Measurements from ENCODE around the gene ARID3A. TPM values are rescaled to one million over a fixed set of nuclear protein-coding genes. Genes with fewer than 3 reads are reported as not detected.

ARID3A gene
- total RNA-seq, 1 donor from 2014 or later, result 106 TPM

GRCh38 chr19:943551-944170, 17.8 kb downstream of the ARID3A start:
- no peaks in the 10 kb centered on the region for H3K9me3 ChIP-seq (ENCODE audit: insufficient read depth, low read depth, low read length)
- peaks cover 4% of the 10 kb centered on the region for H3K4me1 Mint-ChIP-seq (ENCODE audit: low read depth, unreplicated experiment)
- H3K36me3 Mint-ChIP-seq (ENCODE audit: low read depth, unreplicated experiment), result peaks cover 22% of the 10 kb centered on the region
- no peak overlapping the region for H3K4me3 Mint-ChIP-seq (ENCODE audit: unreplicated experiment)
- H3K79me2 ChIP-seq (ENCODE audit: insufficient read depth, low read length), result peaks cover 80% of the 10 kb centered on the region
- H3K4me3 ChIP-seq (ENCODE audit: insufficient read depth, low read depth, low read length), result no peak overlapping the region
- no peaks in the 10 kb centered on the region for H3K36me3 ChIP-seq (ENCODE audit: insufficient read depth, low read length)
- no peak overlapping the region for H2AFZ ChIP-seq (ENCODE audit: low read depth, low read length)
- no peaks in the 10 kb centered on the region for H3K9me3 Mint-ChIP-seq (ENCODE audit: unreplicated experiment)
- H3K27me3 Mint-ChIP-seq (ENCODE audit: low read depth, unreplicated experiment), result no peaks in the 10 kb centered on the region
- no peak overlapping the region for H3K27ac ChIP-seq (ENCODE audit: low read depth, low read length)
- H3K4me2 ChIP-seq (ENCODE audit: low read length), result no peak overlapping the region
- no peaks in the 10 kb centered on the region for H3K27me3 ChIP-seq (ENCODE audit: insufficient read depth, low read length)
- no peak overlapping the region for H3K27ac Mint-ChIP-seq (ENCODE audit: unreplicated experiment)
- DNase-seq (ENCODE audit: low read depth), result no peak
- H4K20me1 ChIP-seq (ENCODE audit: insufficient read depth, low read length), result peaks cover 80% of the 10 kb centered on the region
- FAIRE-seq, result no peak
- TF ChIP-seq EZH2 (IDR thresholded peaks at IDR 0.05; ENCODE audit: insufficient read depth, low read length) (no peak), CTCF (IDR thresholded peaks at IDR 0.05; ENCODE audit: insufficient read depth, low read depth, low read length) (no peak)
- peaks cover 17% of the 10 kb centered on the region for H3K4me1 ChIP-seq (ENCODE audit: insufficient read depth, low read length)
- no peak overlapping the region for H3K9ac ChIP-seq (ENCODE audit: low read length)

DNA sequence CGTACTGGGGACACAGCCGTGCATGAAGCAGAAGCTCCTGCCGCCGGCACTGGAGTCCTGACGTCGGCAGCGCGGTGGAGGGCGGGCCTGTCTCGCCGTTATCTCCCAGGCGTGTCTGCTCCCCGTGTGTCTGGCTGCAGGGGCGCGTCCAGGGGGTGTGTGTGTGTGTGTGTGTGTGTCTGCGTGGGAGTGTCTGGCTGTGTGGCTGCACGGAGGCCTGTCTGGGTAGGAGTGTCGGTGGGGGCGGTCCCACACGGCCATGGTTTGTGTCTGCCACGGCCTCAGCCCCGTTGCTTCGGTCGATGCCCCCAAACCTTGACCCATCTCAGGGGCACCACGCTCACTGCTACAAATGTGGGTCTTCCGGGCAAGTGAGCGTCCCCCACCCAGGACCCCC, 18.3 kb downstream of the ARID3A start:
- Histone ChIP-seq H3K9me3 (ENCODE audit: insufficient read depth, low read depth, low read length) (no peaks in the 10 kb centered on the region), H2AFZ (ENCODE audit: low read depth, low read length) (no peak overlapping the region), H3K27ac (ENCODE audit: low read depth, low read length) (no peak overlapping the region), H3K9ac (ENCODE audit: low read length) (no peak overlapping the region), H4K20me1 (ENCODE audit: insufficient read depth, low read length) (peaks cover 81% of the 10 kb centered on the region), H3K27me3 (ENCODE audit: insufficient read depth, low read length) (no peaks in the 10 kb centered on the region), H3K4me2 (ENCODE audit: low read length) (no peak overlapping the region), H3K4me3 (ENCODE audit: insufficient read depth, low read depth, low read length) (no peak overlapping the region), H3K36me3 (ENCODE audit: insufficient read depth, low read length) (no peaks in the 10 kb centered on the region), H3K79me2 (ENCODE audit: insufficient read depth, low read length) (peaks cover 77% of the 10 kb centered on the region), H3K4me1 (ENCODE audit: insufficient read depth, low read length) (peaks cover 17% of the 10 kb centered on the region)
- DNase-seq (ENCODE audit: low read depth) (no peak), FAIRE-seq (no peak)
- Mint-ChIP-seq H3K9me3 (ENCODE audit: unreplicated experiment) (no peaks in the 10 kb centered on the region), H3K27ac (ENCODE audit: unreplicated experiment) (no peak overlapping the region), H3K36me3 (ENCODE audit: low read depth, unreplicated experiment) (peaks cover 22% of the 10 kb centered on the region), H3K4me3 (ENCODE audit: unreplicated experiment) (no peak overlapping the region), H3K4me1 (ENCODE audit: low read depth, unreplicated experiment) (peaks cover 4% of the 10 kb centered on the region), H3K27me3 (ENCODE audit: low read depth, unreplicated experiment) (no peaks in the 10 kb centered on the region)
- TF ChIP-seq EZH2 (IDR thresholded peaks at IDR 0.05; ENCODE audit: insufficient read depth, low read length) (no peak), CTCF (IDR thresholded peaks at IDR 0.05; ENCODE audit: insufficient read depth, low read depth, low read length) (no peak)

DNA sequence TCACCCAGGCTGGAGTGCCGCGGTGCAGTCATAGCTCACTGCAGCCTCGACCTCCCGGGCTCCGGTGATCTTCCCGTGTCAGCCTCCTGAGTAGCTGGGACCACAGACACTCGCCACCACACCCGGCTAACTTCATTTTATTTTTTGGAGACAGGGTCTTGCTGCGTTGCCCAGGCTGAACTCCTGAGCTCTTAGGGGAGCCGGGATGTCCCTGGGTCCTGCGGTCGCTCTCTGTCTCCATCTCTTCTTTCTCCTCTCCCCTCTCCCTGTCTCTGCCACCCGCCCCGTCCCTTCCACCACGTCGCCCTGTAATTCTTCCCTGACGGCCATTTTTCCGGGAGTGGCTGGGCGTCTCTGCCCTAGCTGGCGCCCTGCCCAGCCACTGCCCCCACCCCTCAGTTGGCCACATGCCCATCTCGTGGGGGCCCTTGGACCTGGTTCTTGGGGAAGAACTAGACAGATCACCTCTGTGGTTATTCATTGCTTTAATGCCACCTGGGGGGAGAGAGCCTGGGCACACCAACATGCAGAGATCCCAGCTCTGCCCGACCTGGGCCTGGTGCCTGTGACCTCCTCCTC, 18.9 kb downstream of the ARID3A start:
- no peaks in the 10 kb centered on the region for H3K27me3 Mint-ChIP-seq (ENCODE audit: low read depth, unreplicated experiment)
- no peak overlapping the region for H3K4me3 ChIP-seq (ENCODE audit: insufficient read depth, low read depth, low read length)
- H3K27ac Mint-ChIP-seq (ENCODE audit: unreplicated experiment), result no peak overlapping the region
- peaks cover 15% of the 10 kb centered on the region for H3K4me1 ChIP-seq (ENCODE audit: insufficient read depth, low read length)
- FAIRE-seq, result no peak
- TF ChIP-seq CTCF (IDR thresholded peaks at IDR 0.05; ENCODE audit: insufficient read depth, low read depth, low read length) (no peak), EZH2 (IDR thresholded peaks at IDR 0.05; ENCODE audit: insufficient read depth, low read length) (no peak)
- H3K27ac ChIP-seq (ENCODE audit: low read depth, low read length), result no peak overlapping the region
- H4K20me1 ChIP-seq (ENCODE audit: insufficient read depth, low read length), result peaks cover 75% of the 10 kb centered on the region
- DNase-seq (ENCODE audit: low read depth), result no peak
- H3K9ac ChIP-seq (ENCODE audit: low read length), result no peak overlapping the region
- peaks cover 22% of the 10 kb centered on the region for H3K36me3 Mint-ChIP-seq (ENCODE audit: low read depth, unreplicated experiment)
- H2AFZ ChIP-seq (ENCODE audit: low read depth, low read length), result no peak overlapping the region
- H3K9me3 Mint-ChIP-seq (ENCODE audit: unreplicated experiment), result no peaks in the 10 kb centered on the region
- no peak overlapping the region for H3K4me3 Mint-ChIP-seq (ENCODE audit: unreplicated experiment)
- peaks cover 4% of the 10 kb centered on the region for H3K4me1 Mint-ChIP-seq (ENCODE audit: low read depth, unreplicated experiment)
- no peaks in the 10 kb centered on the region for H3K9me3 ChIP-seq (ENCODE audit: insufficient read depth, low read depth, low read length)
- H3K79me2 ChIP-seq (ENCODE audit: insufficient read depth, low read length), result peaks cover 71% of the 10 kb centered on the region
- H3K4me2 ChIP-seq (ENCODE audit: low read length), result no peak overlapping the region
- H3K36me3 ChIP-seq (ENCODE audit: insufficient read depth, low read length), result no peaks in the 10 kb centered on the region
- H3K27me3 ChIP-seq (ENCODE audit: insufficient read depth, low read length), result no peaks in the 10 kb centered on the region

All from astrocyte (in vitro differentiated cells and primary cell).